Lung (tissue), 12 donors: ENCODE results near the gene TLR6. TPM values are rescaled to one million over a fixed set of nuclear protein-coding genes. Genes with fewer than 3 reads are reported as not detected.

ENCODE experiments used
- ATAC-seq: fragments of 200-7000 bp; cut with Tn5 transposase; one replicate; pipeline ENCODE4 v1.9.1; 2020; ENCODE audit warnings: moderate number of reproducible peaks; ENCODE audit not compliant: insufficient read depth, low FRiP score
- DNase-seq, 3 donors: peaks; one replicate each; pipeline ENCODE4 v3.0.0-alpha.2; 2013 to 2017
- H3K27ac ChIP-seq, 2 donors: one replicate each; pipeline ENCODE4 v1.5.1; 2013; ENCODE audit warnings: mild to moderate bottlenecking in 2 of 2, moderate library complexity in 2 of 2, control low read depth in 1 of 2, inconsistent platforms in 1 of 2, low read depth in 1 of 2, low read length in 1 of 2
- H3K27me3 ChIP-seq, 3 donors: one replicate each; pipeline ENCODE4 v1.5.1; 2013; ENCODE audit warnings: low read length in 2 of 3; ENCODE audit not compliant: control insufficient read depth in 3 of 3, insufficient read depth in 3 of 3
- H3K36me3 ChIP-seq, 4 donors: one replicate each; pipeline ENCODE4 v1.5.1; 2013; ENCODE audit warnings: low read length in 4 of 4, mild to moderate bottlenecking in 1 of 4, moderate library complexity in 1 of 4; ENCODE audit not compliant: control insufficient read depth in 4 of 4, insufficient read depth in 4 of 4
- H3K4me1 ChIP-seq, 5 donors: one replicate each; pipeline ENCODE4 v1.5.1; 2013; ENCODE audit warnings: low read length in 5 of 5, mild to moderate bottlenecking in 2 of 5, moderate library complexity in 1 of 5; ENCODE audit not compliant: control insufficient read depth in 5 of 5, insufficient read depth in 5 of 5
- H3K4me3 ChIP-seq: one replicate; pipeline ENCODE4 v1.5.1; 2013; ENCODE audit warnings: mild to moderate bottlenecking, control low read depth, moderate library complexity
- H3K9ac ChIP-seq, 2 donors: one replicate each; pipeline ENCODE4 v1.5.1; 2013; ENCODE audit warnings: low read length in 2 of 2, control low read depth in 1 of 2; ENCODE audit not compliant: insufficient read depth in 1 of 2
- H3K9me3 ChIP-seq, 4 donors: one replicate each; pipeline ENCODE4 v1.5.1; 2013; ENCODE audit warnings: low read length in 3 of 4, mild to moderate bottlenecking in 1 of 4, moderate library complexity in 1 of 4; ENCODE audit not compliant: control insufficient read depth in 4 of 4, insufficient read depth in 3 of 4
- CTCF ChIP-seq: IDR thresholded peaks from 2 replicates; pipeline ENCODE4 v1.5.1; 2012; ENCODE audit warnings: mild to moderate bottlenecking; ENCODE audit errors: control extremely low read depth, extremely low read depth
- whole genome bisulfite sequencing, 2 donors: extraction: QIAGEN DNeasy Blood & Tissue Kit; methylation state at CpG; one replicate each; pipeline ENCODE4 v1.1.7; 2013; 5-methylcytosine and 5-hydroxymethylcytosine counted together
- polyA plus RNA-seq, 2 donors: library from polyadenylated mRNA; stranded (reverse); fragments of 200-250 nt; gene quantifications; one replicate each; pipeline ENCODE4 v1.2.1, GENCODE V29; 2013
- total RNA-seq, 2 donors: library from RNA; depleted of rRNA in 1 of 2; stranded (reverse); fragments of >200 nt in 1 of 2; gene quantifications; one replicate each; pipeline ENCODE4 v1.2.1, GENCODE V29; 2014 to 2021
- donor health status: control.
- donor health status: control.
- donor health status: Bipolar disorder and iron deficiency.
- donor health status: healthy.
- donor health status: DM: yes; HTN: yes; CAD: no.

Gene TLR6
- total and polyA plus RNA-seq, 4 donors, result 0.53 to 6.3 (median 5.0) TPM

- no peak overlapping the region for H3K9ac ChIP-seq
- 79 to 81% methylated on average over 5 of the region's 5 CpGs for WGBS, 2 donors
- ATAC-seq, result no peak
Observed at GRCh38 chr4:38818441-38818976, 38.1 kb downstream of the TLR6 start.

GRCh38 chr4:38815885-38816782 lies 40.5 kb downstream of the TLR6 start:
- Histone ChIP-seq H3K4me3 (no peak overlapping the region), H3K4me1 (no peaks in the 10 kb centered on the region), H3K9me3 (peaks cover 0 to 6% (median 4%) of the 10 kb centered on the region in 4 donors), H3K9ac (no peak overlapping the region), H3K27me3 (no peaks in the 10 kb centered on the region), H3K36me3 (no peaks in the 10 kb centered on the region), H3K27ac (peak overlapping the region in 1 of 2 donors; percentile 49)
- DNase-seq (peak in 2 of 3 donors; percentile 5 to 12), ATAC-seq (no peak)
- WGBS, 2 donors, result 43 to 65% methylated on average over 3 of the region's 3 CpGs
- TF ChIP-seq CTCF, result no peak

More at GRCh38 chr4:38818441-38818976, 38.1 kb downstream of the TLR6 start:
- no peak for TF ChIP-seq CTCF
- no peak overlapping the region for H3K27ac ChIP-seq
- no peaks in the 10 kb centered on the region for H3K36me3 ChIP-seq
- no peaks in the 10 kb centered on the region for H3K27me3 ChIP-seq
- no peak for DNase-seq
- peaks cover 0 to 4% (median 3%) of the 10 kb centered on the region in 4 donors for H3K9me3 ChIP-seq
- H3K4me1 ChIP-seq, result no peaks in the 10 kb centered on the region
- no peak overlapping the region for H3K4me3 ChIP-seq

GRCh38 chr4:38814386-38814785 lies 42.2 kb downstream of the TLR6 start:
- DNase-seq (no peak), ATAC-seq (no peak)
- 28 to 55% methylated on average over 3 of the region's 3 CpGs for WGBS, 2 donors
- H3K9me3 ChIP-seq, result peaks cover 0 to 6% (median 4%) of the 10 kb centered on the region in 4 donors
- H3K27ac ChIP-seq, result no peak overlapping the region
- H3K4me3 ChIP-seq, result no peak overlapping the region
- H3K9ac ChIP-seq, result no peak overlapping the region
- no peaks in the 10 kb centered on the region for H3K27me3 ChIP-seq
- no peaks in the 10 kb centered on the region for H3K4me1 ChIP-seq
- H3K36me3 ChIP-seq, result no peaks in the 10 kb centered on the region
- no peak for TF ChIP-seq CTCF
